IMR-90 (cell line): ENCODE results near the gene SBF2. TPM values are rescaled to one million over a fixed set of nuclear protein-coding genes. Genes with fewer than 3 reads are reported as not detected.

ENCODE experiments used
- ATAC-seq: fragments of 200-7000 bp; cut with Tn5 transposase; 2 replicates; pipeline ENCODE4 v1.9.1; 2020; ENCODE audit warnings: low read depth, mild to moderate bottlenecking, moderate library complexity
- BruUV-seq: library from RNA; stranded (reverse); fragments of 400-500 nt; replicated peaks from 2 replicates; lab custom pipeline; 2021; lab: Mats Ljungman, UMichigan
- CTCF ChIA-PET: fragments of 300-600 bp; formaldehyde crosslinking; extraction: SDS; loops from one replicate; lab custom pipeline; 2021; ENCODE audit warnings: antibody characterized with exemption; lab: Yijun Ruan, JAX
- POLR2A ChIA-PET: fragments of 300-600 bp; sonication (Branson Sonifier 250); formaldehyde crosslinking; loops from one replicate; lab custom pipeline; 2022; ENCODE audit warnings: antibody characterized with exemption; ENCODE audit not compliant: unreplicated experiment; lab: Charles Lee
- DNase-seq: peaks from one replicate; pipeline ENCODE4 v3.0.0; 2013
- H2AFZ ChIP-seq: replicated peaks from 2 replicates; pipeline ENCODE3; 2013; ENCODE audit warnings: low read length, mild to moderate bottlenecking; ENCODE audit not compliant: poor library complexity
- H2AK5ac ChIP-seq: 2 replicates; pipeline ENCODE4 v1.6.1; 2013; ENCODE audit warnings: low read depth, low read length, inconsistent platforms
- H2AK9ac ChIP-seq: replicated peaks from 2 replicates; pipeline ENCODE3; 2013; ENCODE audit warnings: mild to moderate bottlenecking, low read depth, low read length, moderate library complexity; ENCODE audit not compliant: poor library complexity
- H2BK120ac ChIP-seq: 2 replicates; pipeline ENCODE4 v1.6.1; 2013; ENCODE audit warnings: low read depth, low read length, inconsistent platforms
- H2BK15ac ChIP-seq: 3 replicates; pipeline ENCODE4 v1.6.1; 2013; ENCODE audit warnings: low read depth, low read length, inconsistent platforms
- H2BK20ac ChIP-seq: 2 replicates; pipeline ENCODE4 v1.6.1; 2013; ENCODE audit warnings: low read depth, mild to moderate bottlenecking, inconsistent platforms, low read length, moderate library complexity
- H2BK5ac ChIP-seq: 2 replicates; pipeline ENCODE4 v1.6.1; 2013; ENCODE audit warnings: mild to moderate bottlenecking, low read depth, low read length, inconsistent platforms; ENCODE audit not compliant: poor library complexity, severe bottlenecking
- H3K14ac ChIP-seq: replicated peaks from 2 replicates; pipeline ENCODE4 v1.6.1; 2013; ENCODE audit warnings: low read depth, low read length, inconsistent platforms
- H3K18ac ChIP-seq: 2 replicates; pipeline ENCODE4 v1.6.1; 2013; ENCODE audit warnings: low read depth, low read length, control low read depth
- H3K23ac ChIP-seq: 2 replicates; pipeline ENCODE4 v1.6.1; 2013; ENCODE audit warnings: low read depth, low read length, inconsistent platforms
- H3K27ac ChIP-seq: 2 replicates; pipeline ENCODE4 v1.5.1; 2013; ENCODE audit warnings: mild to moderate bottlenecking, control low read depth, low read length; ENCODE audit not compliant: insufficient read depth
- H3K27me3 ChIP-seq: 2 replicates; pipeline ENCODE4 v1.6.1; 2013; ENCODE audit warnings: low read length; ENCODE audit not compliant: control insufficient read depth, insufficient read depth
- H3K36me3 ChIP-seq: 2 replicates; pipeline ENCODE4 v1.6.1; 2013; ENCODE audit warnings: low read length, mixed read lengths; ENCODE audit not compliant: control insufficient read depth, insufficient read depth
- H3K4ac ChIP-seq: 2 replicates; pipeline ENCODE4 v1.6.1; 2013; ENCODE audit warnings: low read depth, low read length, inconsistent platforms
- H3K4me1 ChIP-seq: 2 replicates; pipeline ENCODE4 v1.6.1; 2013; ENCODE audit warnings: low read length, mixed read lengths; ENCODE audit not compliant: control insufficient read depth, insufficient read depth
- H3K4me2 ChIP-seq: 2 replicates; pipeline ENCODE4 v1.6.1; 2013; ENCODE audit warnings: low read depth, mild to moderate bottlenecking, control low read depth, low read length, moderate library complexity
- H3K4me3 ChIP-seq: 2 replicates; pipeline ENCODE4 v1.5.1; 2013; ENCODE audit warnings: low read depth, mild to moderate bottlenecking, control low read depth, low read length, moderate library complexity; ENCODE audit not compliant: insufficient read depth
- H3K56ac ChIP-seq: 2 replicates; pipeline ENCODE4 v1.6.1; 2013; ENCODE audit warnings: low read length, inconsistent platforms; ENCODE audit not compliant: insufficient read depth; ENCODE audit errors: extremely low read depth
- H3K79me1 ChIP-seq, 2 experiments: 2 replicates each; pipeline ENCODE4 v1.6.1; 2013; ENCODE audit warnings: low read length in 2 of 2, inconsistent platforms in 1 of 2, low read depth in 1 of 2
- H3K9ac ChIP-seq: 2 replicates; pipeline ENCODE4 v1.6.1; 2013; ENCODE audit warnings: low read depth, low read length, control low read depth
- H3K9me1 ChIP-seq: 2 replicates; pipeline ENCODE4 v1.6.1; 2013; ENCODE audit warnings: low read length, inconsistent platforms; ENCODE audit not compliant: insufficient read depth
- H3K9me3 ChIP-seq: 2 replicates; pipeline ENCODE4 v1.6.1; 2013; ENCODE audit warnings: low read length; ENCODE audit not compliant: control insufficient read depth, insufficient read depth
- H4K20me1 ChIP-seq: 2 replicates; pipeline ENCODE4 v1.6.1; 2013; ENCODE audit warnings: low read length, inconsistent platforms; ENCODE audit not compliant: insufficient read depth
- H4K5ac ChIP-seq: 2 replicates; pipeline ENCODE4 v1.6.1; 2013; ENCODE audit warnings: mild to moderate bottlenecking, low read depth, low read length, control low read depth
- H4K8ac ChIP-seq, 2 experiments: 2 replicates each; pipeline ENCODE4 v1.6.1; 2013; ENCODE audit warnings: low read depth in 2 of 2, low read length in 2 of 2, control low read depth in 1 of 2, inconsistent platforms in 1 of 2
- H4K91ac ChIP-seq: 2 replicates; pipeline ENCODE4 v1.6.1; 2013; ENCODE audit warnings: low read depth, low read length, inconsistent platforms; ENCODE audit not compliant: insufficient read depth
- FOS ChIP-seq: fragments of 150-350 bp; IDR thresholded peaks from 2 replicates; pipeline ENCODE4 v1.6.1; 2016; ENCODE audit warnings: low read depth, low read length
- MAZ ChIP-seq: IDR thresholded peaks from 2 replicates; pipeline ENCODE4 v1.6.1; 2012; ENCODE audit warnings: low read depth, mild to moderate bottlenecking, low read length, improper control_type of control experiment, moderate library complexity, borderline replicate concordance
- RAD21 ChIP-seq: IDR thresholded peaks from 2 replicates; pipeline ENCODE4 v1.6.1; 2012; ENCODE audit warnings: low read length, improper control_type of control experiment
- SMC3 ChIP-seq: fragments of 150-350 bp; IDR thresholded peaks from 2 replicates; pipeline ENCODE4 v1.6.1; 2016; ENCODE audit warnings: low read depth, mild to moderate bottlenecking, antibody characterized with exemption, low read length, moderate library complexity
- WGBS, 2 experiments: methylation state at CpG; one replicate each; pipeline versions ENCODE4 v1.1.5 to v1.1.7; 2013; ENCODE audit warnings: missing lambda C conversion rate in 2 of 2; ENCODE audit not compliant: insufficient read length in 1 of 2; ENCODE audit errors: extremely low coverage in 2 of 2; 5-methylcytosine and 5-hydroxymethylcytosine counted together
- dilution Hi-C: fragments of 300-500 bp; cut with HindIII; formaldehyde crosslinking; loops from one replicate; pipeline ENCODE4 v1.14.3; 2018; ENCODE audit warnings: low sequenced_read_pairs; ENCODE audit not compliant: unreplicated experiment
- in situ Hi-C: fragments of 300-500 bp; cut with MboI; formaldehyde crosslinking; loops from 3 replicates; pipeline ENCODE4 v1.14.3; 2019; ENCODE audit warnings: low sequenced_read_pairs, inconsistent platforms, mixed read lengths
- intact Hi-C: fragments of 100-400 bp; cut with micrococcal nuclease; formaldehyde crosslinking; loops from 2 replicates; pipeline ENCODE4 v1.10.0; 2022
- polyA plus RNA-seq, 3 experiments: library from polyadenylated mRNA; depleted of rRNA; stranded (reverse); fragments of >200 nt; gene quantifications; 2 replicates each; pipeline ENCODE4 v1.2.3, GENCODE V29; 2012; ENCODE audit warnings: low replicate concordance in 1 of 3
- total RNA-seq: library from RNA; depleted of rRNA; stranded (reverse); fragments of >200 nt; gene quantifications from 2 replicates; pipeline ENCODE4 v1.2.3, GENCODE V29; 2012
- TF ChIP-seq, protein P1 (sequence below): conservative IDR thresholded peaks from 2 replicates; pipeline ENCODE4 v1.5.1; 2012; ENCODE audit warnings: mild to moderate bottlenecking, low read depth, low read length, improper control_type of control experiment

Gene SBF2
- total and polyA plus RNA-seq, 2 of the 4 experiments (the other 2 are of a cell fraction) = 23.8 to 51.8 TPM

DNA sequence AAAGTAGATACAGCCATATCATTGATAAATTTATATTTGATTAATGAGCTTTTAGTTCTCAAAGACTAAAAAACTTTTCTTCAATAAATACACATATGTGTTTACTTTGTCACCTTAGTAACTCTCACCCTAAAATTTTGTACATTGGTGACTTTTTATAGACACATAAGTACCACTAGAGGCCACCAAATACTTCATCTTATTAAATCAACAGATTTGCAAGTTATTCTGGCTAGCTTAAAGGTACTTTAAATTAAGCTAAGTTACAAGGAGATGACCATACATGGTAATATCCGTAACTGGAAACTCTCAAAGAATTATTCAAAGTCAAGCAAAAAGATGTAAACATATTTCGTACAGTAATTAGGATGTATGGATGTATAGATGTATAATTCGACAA, 112.2 kb downstream of the SBF2 start:
- DNase-seq (peak; percentile 36), ATAC-seq (no peak)
- no peak overlapping the region for H3K14ac ChIP-seq
- in situ Hi-C loops = no loop called here
- ChIA-PET CTCF (interaction anchor here (0.6 to 1.7 kb wide), 6 partner anchors 13 to 185 kb away, joined by 3 to 5 read pairs (median 3); no protein-coding TSS in a partner anchor), POLR2A (interaction anchor here (0.6 to 1.0 kb wide), 2 partner anchors 124 to 152 kb away, joined by 3 read pairs; no protein-coding TSS in a partner anchor)
- H3K4me2 ChIP-seq = no peak overlapping the region
- no TSS peak for BruUV-seq
- H3K9me1 ChIP-seq = 0 out of 2 replicates have a peak, but pooled peaks cover 3% of the 10 kb centered on the region
- H3K36me3 ChIP-seq = no peaks in the 10 kb centered on the region
- no peak overlapping the region for H2AK9ac ChIP-seq
- H4K20me1 ChIP-seq = no peaks in the 10 kb centered on the region
- WGBS, 2 experiments = 100% methylated on average over 1 of the region's 3 CpGs; no CpG with 5 or more reads in 1 of the 2 experiments
- no peak overlapping the region for H3K9ac ChIP-seq
- no peak overlapping the region for H2AFZ ChIP-seq
- H3K4me1 ChIP-seq = no peaks in the 10 kb centered on the region
- H3K23ac ChIP-seq = no peak overlapping the region
- no peak overlapping the region for H4K91ac ChIP-seq
- dilution Hi-C loops = no loop called here
- no peak overlapping the region for H4K8ac ChIP-seq
- H3K27me3 ChIP-seq = no peaks in the 10 kb centered on the region
- no peak overlapping the region for H3K18ac ChIP-seq
- H2BK5ac ChIP-seq = no peak overlapping the region
- H3K4me3 ChIP-seq = no peak overlapping the region
- intact Hi-C loops = no loop called here
- no peak overlapping the region for H2BK15ac ChIP-seq
- no peak overlapping the region for H4K5ac ChIP-seq
- H3K56ac ChIP-seq = no peak overlapping the region
- no peak overlapping the region for H2BK120ac ChIP-seq
- H3K4ac ChIP-seq = no peak overlapping the region
- TF ChIP-seq MAZ (no peak), SMC3 (0 out of 2 replicates have a peak, but pooled peaks have one; percentile 15), FOS (no peak), RAD21 (peak; percentile 25; the same call in 1 of the 2 replicates)
- TF ChIP-seq, protein P1, sequence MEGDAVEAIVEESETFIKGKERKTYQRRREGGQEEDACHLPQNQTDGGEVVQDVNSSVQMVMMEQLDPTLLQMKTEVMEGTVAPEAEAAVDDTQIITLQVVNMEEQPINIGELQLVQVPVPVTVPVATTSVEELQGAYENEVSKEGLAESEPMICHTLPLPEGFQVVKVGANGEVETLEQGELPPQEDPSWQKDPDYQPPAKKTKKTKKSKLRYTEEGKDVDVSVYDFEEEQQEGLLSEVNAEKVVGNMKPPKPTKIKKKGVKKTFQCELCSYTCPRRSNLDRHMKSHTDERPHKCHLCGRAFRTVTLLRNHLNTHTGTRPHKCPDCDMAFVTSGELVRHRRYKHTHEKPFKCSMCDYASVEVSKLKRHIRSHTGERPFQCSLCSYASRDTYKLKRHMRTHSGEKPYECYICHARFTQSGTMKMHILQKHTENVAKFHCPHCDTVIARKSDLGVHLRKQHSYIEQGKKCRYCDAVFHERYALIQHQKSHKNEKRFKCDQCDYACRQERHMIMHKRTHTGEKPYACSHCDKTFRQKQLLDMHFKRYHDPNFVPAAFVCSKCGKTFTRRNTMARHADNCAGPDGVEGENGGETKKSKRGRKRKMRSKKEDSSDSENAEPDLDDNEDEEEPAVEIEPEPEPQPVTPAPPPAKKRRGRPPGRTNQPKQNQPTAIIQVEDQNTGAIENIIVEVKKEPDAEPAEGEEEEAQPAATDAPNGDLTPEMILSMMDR = peak; percentile 34
- H2AK5ac ChIP-seq = no peak overlapping the region
- H3K79me1 ChIP-seq = peaks cover 9 to 14% of the 10 kb centered on the region in 2 experiments
- no peaks in the 10 kb centered on the region for H3K9me3 ChIP-seq
- no peak overlapping the region for H2BK20ac ChIP-seq
- H3K27ac ChIP-seq = no peak overlapping the region
